Measurements from ENCODE around the gene PAK2. TPM values are rescaled to one million over a fixed set of nuclear protein-coding genes. Genes with fewer than 3 reads are reported as not detected.

Gene PAK2
- total and polyA plus RNA-seq, 8 donors, result 7.5 to 36.2 (median 18.5) TPM

DNA sequence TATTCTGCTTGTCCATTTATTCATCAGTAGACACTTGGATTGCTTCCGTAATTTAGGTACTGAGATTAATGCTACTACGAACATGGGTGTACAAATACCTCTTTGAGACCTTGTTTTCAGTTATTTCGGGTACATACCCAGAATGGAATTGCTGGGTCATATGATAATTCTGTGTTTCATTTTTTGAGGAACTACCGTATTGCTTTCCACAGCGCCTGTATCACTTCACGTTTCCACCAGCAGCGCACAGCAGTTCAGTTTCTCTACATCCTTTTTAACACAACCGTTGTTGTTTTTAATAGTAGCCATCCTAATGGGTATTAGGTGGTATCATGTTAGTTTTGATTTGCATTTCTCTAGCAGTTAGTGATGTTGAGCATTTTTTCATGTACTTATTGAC, 9.5 kb downstream of the PAK2 start:
- no peaks in the 10 kb centered on the region for H3K9me3 ChIP-seq
- no peaks in the 10 kb centered on the region for H3K36me3 ChIP-seq
- ATAC-seq, result no peak
- FAIRE-seq, result no peak
- peaks cover 0 to 3% (median 0%) of the 10 kb centered on the region in 3 donors for H3K4me1 ChIP-seq
- WGBS, 2 donors, result 92 to 94% methylated on average over 8 of the region's 8 CpGs
- TF ChIP-seq, protein P1, sequence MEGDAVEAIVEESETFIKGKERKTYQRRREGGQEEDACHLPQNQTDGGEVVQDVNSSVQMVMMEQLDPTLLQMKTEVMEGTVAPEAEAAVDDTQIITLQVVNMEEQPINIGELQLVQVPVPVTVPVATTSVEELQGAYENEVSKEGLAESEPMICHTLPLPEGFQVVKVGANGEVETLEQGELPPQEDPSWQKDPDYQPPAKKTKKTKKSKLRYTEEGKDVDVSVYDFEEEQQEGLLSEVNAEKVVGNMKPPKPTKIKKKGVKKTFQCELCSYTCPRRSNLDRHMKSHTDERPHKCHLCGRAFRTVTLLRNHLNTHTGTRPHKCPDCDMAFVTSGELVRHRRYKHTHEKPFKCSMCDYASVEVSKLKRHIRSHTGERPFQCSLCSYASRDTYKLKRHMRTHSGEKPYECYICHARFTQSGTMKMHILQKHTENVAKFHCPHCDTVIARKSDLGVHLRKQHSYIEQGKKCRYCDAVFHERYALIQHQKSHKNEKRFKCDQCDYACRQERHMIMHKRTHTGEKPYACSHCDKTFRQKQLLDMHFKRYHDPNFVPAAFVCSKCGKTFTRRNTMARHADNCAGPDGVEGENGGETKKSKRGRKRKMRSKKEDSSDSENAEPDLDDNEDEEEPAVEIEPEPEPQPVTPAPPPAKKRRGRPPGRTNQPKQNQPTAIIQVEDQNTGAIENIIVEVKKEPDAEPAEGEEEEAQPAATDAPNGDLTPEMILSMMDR (IDR thresholded peaks at IDR 0.05), result no peak
- no peak overlapping the region for H3K27ac ChIP-seq
- intact Hi-C loops (cut with DNase I), result no loop called here
- no peaks in the 10 kb centered on the region for H3K27me3 ChIP-seq
- no peak overlapping the region for H3K4me3 ChIP-seq
- DNase-seq, result no peak

GRCh38 chr3:196753201-196753600, 13.5 kb downstream of the PAK2 start:
- Histone ChIP-seq H3K27me3 (no peaks in the 10 kb centered on the region), H3K9me3 (no peaks in the 10 kb centered on the region), H3K36me3 (no peaks in the 10 kb centered on the region), H3K27ac (no peak overlapping the region), H3K4me3 (no peak overlapping the region), H3K4me1 (peaks cover 0 to 7% (median 0%) of the 10 kb centered on the region in 3 donors)
- ATAC-seq (no peak), DNase-seq (no peak), FAIRE-seq (no peak)
- WGBS, 2 donors, result 97% methylated on average over 8 of the region's 8 CpGs
- intact Hi-C loops (cut with DNase I), result no loop called here
- TF ChIP-seq, protein P1 (IDR thresholded peaks at IDR 0.05), result no peak

DNA sequence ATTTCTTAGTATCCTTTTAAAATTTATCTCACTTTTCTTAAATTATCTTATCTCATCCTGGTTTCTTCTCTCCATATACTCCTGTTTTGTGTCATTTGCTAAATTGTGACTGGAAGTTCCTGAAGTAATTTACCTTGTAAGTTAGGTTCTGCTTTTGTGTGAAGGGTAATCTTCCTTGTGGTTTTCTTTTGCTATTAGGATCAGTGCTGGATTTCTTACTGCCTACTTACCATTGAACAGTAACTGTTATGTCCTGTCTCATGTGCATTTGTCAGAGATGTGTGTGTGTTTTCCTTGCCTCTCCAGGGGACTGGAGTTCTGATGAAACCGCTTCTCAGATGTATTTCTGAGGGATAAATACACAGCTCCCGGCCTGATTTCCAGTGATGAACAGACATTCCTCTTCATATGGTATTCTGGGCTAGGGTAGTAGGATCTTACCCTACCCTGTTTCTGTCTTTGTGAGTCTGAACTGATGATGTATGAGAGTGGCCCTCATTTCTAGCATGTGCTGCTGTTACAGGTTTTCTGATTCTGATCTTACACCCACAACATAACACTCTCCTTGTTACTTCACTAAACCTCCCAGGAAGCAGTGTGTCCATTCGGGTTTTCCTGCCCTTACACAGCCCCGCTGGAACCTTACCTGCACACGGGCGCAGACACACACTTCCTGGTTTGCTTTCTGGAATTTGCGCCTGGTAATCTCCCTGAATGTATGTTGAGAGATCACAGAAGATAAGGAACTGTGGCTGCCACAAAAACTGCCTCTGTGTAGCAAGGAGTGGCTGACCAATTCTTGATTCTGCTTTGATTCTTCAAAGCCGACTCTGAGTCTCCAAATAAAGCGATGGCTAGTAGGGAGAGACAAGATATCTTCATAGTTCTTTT, 14.7 kb downstream of the PAK2 start:
- TF ChIP-seq, protein P1 (IDR thresholded peaks at IDR 0.05), result no peak
- no peak for FAIRE-seq
- peak overlapping the region in 2 of 4 donors; percentile 13 to 17 for H3K27ac ChIP-seq

DNA sequence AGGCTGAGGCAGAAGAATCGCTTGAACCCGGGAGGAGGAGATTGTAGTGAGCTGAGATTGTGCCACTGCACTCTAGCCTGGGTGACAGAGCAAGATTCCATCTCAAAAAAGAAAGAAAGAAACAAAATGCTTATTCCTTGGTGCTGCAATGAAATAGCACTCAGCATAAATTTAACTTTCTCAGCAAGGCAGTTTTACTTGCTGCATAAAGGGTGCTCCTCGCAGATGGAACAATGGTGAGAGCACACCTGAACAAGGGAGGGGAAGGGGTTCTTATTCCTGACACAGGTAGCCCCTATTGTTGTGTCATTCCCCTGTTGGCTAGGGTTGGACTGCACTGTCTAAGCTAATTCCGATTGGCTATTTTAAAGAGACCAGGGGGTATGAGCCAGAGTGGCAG, 17.1 kb downstream of the PAK2 start:
- TF ChIP-seq, protein P1 (IDR thresholded peaks at IDR 0.05), result no peak
- no peak overlapping the region for H3K27ac ChIP-seq
- H3K4me3 ChIP-seq, result no peak overlapping the region
- intact Hi-C loops (cut with DNase I), result no loop called here
- H3K9me3 ChIP-seq, result no peaks in the 10 kb centered on the region
- no peak for DNase-seq
- WGBS, 2 donors, result 84 to 97% methylated on average over 4 of the region's 4 CpGs
- no peaks in the 10 kb centered on the region for H3K36me3 ChIP-seq
- no peak for ATAC-seq
- peaks cover 0 to 7% (median 0%) of the 10 kb centered on the region in 3 donors for H3K4me1 ChIP-seq
- H3K27me3 ChIP-seq, result no peaks in the 10 kb centered on the region
- FAIRE-seq, result no peak

More for the DNA sequence above, 14.7 kb downstream of the PAK2 start:
- ATAC-seq, result peak; percentile 17 to 61 (median 60)
- no peaks in the 10 kb centered on the region for H3K27me3 ChIP-seq
- H3K4me1 ChIP-seq, result peaks cover 0 to 7% (median 0%) of the 10 kb centered on the region in 3 donors
- intact Hi-C loops (cut with DNase I), result no loop called here
- 58 to 63% methylated on average over 9 of the region's 9 CpGs for WGBS, 2 donors
- DNase-seq, result no peak
- no peaks in the 10 kb centered on the region for H3K9me3 ChIP-seq
- H3K36me3 ChIP-seq, result no peaks in the 10 kb centered on the region
- no peak overlapping the region for H3K4me3 ChIP-seq

All from pancreas (tissue), 10 donors.